Measurements from ENCODE around the gene KPTN. TPM values are rescaled to one million over a fixed set of nuclear protein-coding genes. Genes with fewer than 3 reads are reported as not detected.

KPTN gene
- total and polyA plus RNA-seq, 2 of the 8 experiments (the other 6 are each of a cell fraction or from before 2014, with no cell fraction given) = 23.6 to 31.3 TPM

DNA sequence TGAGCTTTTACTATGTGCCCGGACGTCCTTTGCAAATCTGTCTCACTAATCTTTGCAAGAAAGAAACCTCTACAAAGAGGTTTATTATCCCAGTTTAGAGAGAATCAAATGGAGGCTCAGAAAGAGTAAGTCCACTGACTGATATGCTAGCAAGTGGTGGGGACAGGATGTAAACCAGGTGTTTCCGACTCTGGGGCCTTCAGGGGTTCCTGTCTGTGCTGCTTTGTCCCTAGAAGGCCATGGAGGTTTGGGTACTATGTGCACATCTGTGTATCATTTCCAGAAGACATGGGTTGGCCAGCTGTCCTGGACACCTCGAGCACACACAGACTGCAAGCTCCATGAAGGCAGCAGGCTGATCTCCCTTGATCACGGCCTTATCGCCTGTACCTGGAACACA lies 1.2 kb upstream of the KPTN start:
- WGBS, 2 experiments (ENCODE audit: extremely low coverage in 1 of 2, insufficient coverage in 1 of 2, insufficient read length in 1 of 2, insufficient replicate concordance in 2 of 2, low coverage in 1 of 2, low lambda C conversion rate in 2 of 2, missing lambda C conversion rate in 1 of 2) = 95% methylated on average over 6 of the region's 6 CpGs; no CpG with 5 or more reads in 1 of the 2 experiments
- H4K8ac ChIP-seq (ENCODE audit: extremely low read depth, insufficient read depth, low read length) = no peak overlapping the region
- peaks cover 0 to 6% of the 10 kb centered on the region in 2 experiments for H4K20me1 ChIP-seq (replicated peaks in 1 of 2; ENCODE audit: control insufficient read depth in 1 of 2, insufficient read depth in 2 of 2, low read length in 2 of 2)
- H3K4me3 ChIP-seq (ENCODE audit: extremely low read depth in 1 of 4, insufficient read depth in 2 of 4, low read depth in 3 of 4, low read length in 4 of 4) = no peak overlapping the region
- H3K14ac ChIP-seq (ENCODE audit: insufficient read length) = no peak overlapping the region
- H2AFZ ChIP-seq (ENCODE audit: low read length) = no peak overlapping the region
- ChIA-PET CTCF (ENCODE audit: partially characterized antibody) (interaction anchor here (1.3 to 6.3 kb wide), 6 partner anchors 10 to 214 kb away, joined by 3 to 32 read pairs (median 10); no protein-coding TSS in a partner anchor), POLR2A (ENCODE audit: partially characterized antibody) (interaction anchor here (1.5 to 5.0 kb wide), 5 partner anchors 12 to 222 kb away, joined by 5 to 55 read pairs (median 6); no protein-coding TSS in a partner anchor)
- no peak overlapping the region for H2BK15ac ChIP-seq (ENCODE audit: low read length)
- H3K23ac ChIP-seq (ENCODE audit: insufficient read length) = no peak overlapping the region
- no peak overlapping the region for H4K91ac ChIP-seq (replicated peaks; ENCODE audit: insufficient read length, low read length)
- H3K4me2 ChIP-seq (ENCODE audit: insufficient read depth in 1 of 2, low read depth in 2 of 2, low read length in 2 of 2) = no peak overlapping the region; a peak in 1 of 4 replicates
- no peak overlapping the region for H3K27ac ChIP-seq (ENCODE audit: low read depth, low read length)
- H2BK5ac ChIP-seq (ENCODE audit: low read depth, low read length) = no peak overlapping the region
- H2BK12ac ChIP-seq (ENCODE audit: low read depth, low read length) = no peak overlapping the region
- no peaks in the 10 kb centered on the region for H3K9me3 ChIP-seq (ENCODE audit: insufficient read depth in 2 of 2, low read depth in 1 of 2, low read length in 1 of 2)
- H4K5ac ChIP-seq (ENCODE audit: insufficient read length, low read depth, low read length) = no peak overlapping the region
- no peaks in the 10 kb centered on the region for H3K79me2 ChIP-seq (ENCODE audit: control insufficient read depth in 1 of 2, insufficient read depth in 2 of 2, low read length in 2 of 2)
- H3K56ac ChIP-seq (replicated peaks; ENCODE audit: insufficient read length, low read depth, low read length) = no peak overlapping the region
- H3K27me3 ChIP-seq (replicated peaks in 1 of 4; ENCODE audit: control insufficient read depth in 3 of 4, extremely low read depth in 1 of 4, insufficient read depth in 3 of 4, low read length in 3 of 4) = no peaks in the 10 kb centered on the region
- peaks cover 3 to 8% (median 3%) of the 10 kb centered on the region in 4 experiments; a peak in 4 of 8 replicates for H3K36me3 ChIP-seq (ENCODE audit: control insufficient read depth in 2 of 4, insufficient read depth in 4 of 4, low read length in 3 of 4)
- H3K79me1 ChIP-seq (ENCODE audit: low read depth, low read length) = no peaks in the 10 kb centered on the region
- H3K4ac ChIP-seq (replicated peaks; ENCODE audit: insufficient read length, low read depth, low read length) = no peak overlapping the region
- peaks cover 0 to 3% (median 0%) of the 10 kb centered on the region in 4 experiments; a peak in 1 of 7 replicates for H3K4me1 ChIP-seq (replicated peaks in 1 of 4; ENCODE audit: control insufficient read depth in 3 of 4, insufficient read depth in 4 of 4, low read length in 3 of 4)
- H2BK20ac ChIP-seq (ENCODE audit: low read length) = no peak overlapping the region
- H2AK5ac ChIP-seq (ENCODE audit: low read depth, low read length) = no peak overlapping the region
- H3K9ac ChIP-seq (replicated peaks in 1 of 4; ENCODE audit: extremely low read depth in 1 of 4, low read depth in 3 of 4, low read length in 3 of 4) = no peak overlapping the region
- FAIRE-seq (no peak), DNase-seq (ENCODE audit: low read depth in 1 of 2, low spot score in 2 of 2) (no peak)
- H3K23me2 ChIP-seq (ENCODE audit: low read depth, low read length) = peaks cover 10% of the 10 kb centered on the region; the same call in 1 of the 2 replicates
- H2BK120ac ChIP-seq (replicated peaks; ENCODE audit: low read depth, low read length) = no peak overlapping the region
- no peak overlapping the region for H3K18ac ChIP-seq (ENCODE audit: extremely low read depth, low read length)
- TF ChIP-seq RBBP5 (IDR thresholded peaks at IDR 0.05; ENCODE audit: borderline replicate concordance, low read depth, low read length) = no peak
- TF ChIP-seq JUND (IDR thresholded peaks at IDR 0.05; ENCODE audit: low read length) = no peak
- TF ChIP-seq SIN3A (conservative IDR thresholded peaks at IDR 0.05 in 1 of 2, IDR thresholded peaks at IDR 0.05 in 1 of 2; ENCODE audit: low read depth in 1 of 2, low read length in 2 of 2) = no peak
- no peak for TF ChIP-seq SIX5 (IDR thresholded peaks at IDR 0.05; ENCODE audit: low read depth, low read length)
- no peak for TF ChIP-seq NANOG (IDR thresholded peaks at IDR 0.05; ENCODE audit: insufficient read depth, low read depth, low read length, poor library complexity, severe bottlenecking)
- TF ChIP-seq PHF8 (conservative IDR thresholded peaks at IDR 0.05; ENCODE audit: low read depth, low read length) = no peak
- no peak for TF ChIP-seq SRF (IDR thresholded peaks at IDR 0.05; ENCODE audit: low read depth, low read length)
- TF ChIP-seq E2F6 (IDR thresholded peaks at IDR 0.05) = no peak
- no peak for TF ChIP-seq BACH1 (IDR thresholded peaks at IDR 0.05; ENCODE audit: low read length)
- TF ChIP-seq ZNF274 (IDR thresholded peaks at IDR 0.05; ENCODE audit: borderline replicate concordance, extremely low read depth, low read length) = no peak

Data from H1 (cell line).